HG03575 (cell line): Measurements from ENCODE around the gene PICALM.

ENCODE experiments used
- ATAC-seq: cut with Tn5 transposase; IDR thresholded peaks from one replicate; pipeline ENCODE4 v1.9.1; 2021; ENCODE audit not compliant: unreplicated experiment, insufficient number of reproducible peaks, low FRiP score; ENCODE audit errors: extremely low read depth

PICALM gene

GRCh38 chr11:85914425-85914824, 154.5 kb downstream of the PICALM start:
- no peak for ATAC-seq

GRCh38 chr11:85913513-85913912, 155.4 kb downstream of the PICALM start:
- no peak for ATAC-seq

- ATAC-seq = no peak
Measured at GRCh38 chr11:85912414-85912813, 156.5 kb downstream of the PICALM start.
